Mucosa of rectum (tissue), 2 donors: ENCODE results near the gene PIK3CD.

Experiments
- H3K27ac ChIP-seq, 2 donors: one replicate each; pipeline ENCODE4 v1.7.0; 2013; ENCODE audit warnings: inconsistent platforms in 2 of 2, low read depth in 2 of 2, low read length in 2 of 2
- H3K27me3 ChIP-seq, 2 donors: one replicate each; pipeline ENCODE4 v1.7.0; 2013; ENCODE audit warnings: low read length in 2 of 2; ENCODE audit not compliant: control insufficient read depth in 2 of 2, insufficient read depth in 2 of 2
- H3K36me3 ChIP-seq, 2 donors: one replicate each; pipeline ENCODE4 v1.7.0; 2013; ENCODE audit warnings: low read length in 2 of 2; ENCODE audit not compliant: control insufficient read depth in 2 of 2, insufficient read depth in 2 of 2
- H3K4me1 ChIP-seq, 2 donors: one replicate each; pipeline ENCODE4 v1.7.0; 2013; ENCODE audit warnings: low read length in 2 of 2, mild to moderate bottlenecking in 1 of 2; ENCODE audit not compliant: control insufficient read depth in 2 of 2, insufficient read depth in 2 of 2
- H3K4me3 ChIP-seq, 2 donors: one replicate each; pipeline ENCODE4 v1.7.0; 2013; ENCODE audit warnings: low read length in 2 of 2
- H3K9ac ChIP-seq, 2 donors: one replicate each; pipeline ENCODE4 v1.7.0; 2013; ENCODE audit warnings: low read length in 2 of 2, low read depth in 1 of 2, mild to moderate bottlenecking in 1 of 2
- H3K9me3 ChIP-seq, 2 donors: one replicate each; pipeline ENCODE4 v1.7.0; 2013; ENCODE audit warnings: low read length in 2 of 2; ENCODE audit not compliant: control insufficient read depth in 2 of 2
- donor health status: healthy.
- donor health status: Normal muscosa, but diverticular disease.

Gene PIK3CD

DNA sequence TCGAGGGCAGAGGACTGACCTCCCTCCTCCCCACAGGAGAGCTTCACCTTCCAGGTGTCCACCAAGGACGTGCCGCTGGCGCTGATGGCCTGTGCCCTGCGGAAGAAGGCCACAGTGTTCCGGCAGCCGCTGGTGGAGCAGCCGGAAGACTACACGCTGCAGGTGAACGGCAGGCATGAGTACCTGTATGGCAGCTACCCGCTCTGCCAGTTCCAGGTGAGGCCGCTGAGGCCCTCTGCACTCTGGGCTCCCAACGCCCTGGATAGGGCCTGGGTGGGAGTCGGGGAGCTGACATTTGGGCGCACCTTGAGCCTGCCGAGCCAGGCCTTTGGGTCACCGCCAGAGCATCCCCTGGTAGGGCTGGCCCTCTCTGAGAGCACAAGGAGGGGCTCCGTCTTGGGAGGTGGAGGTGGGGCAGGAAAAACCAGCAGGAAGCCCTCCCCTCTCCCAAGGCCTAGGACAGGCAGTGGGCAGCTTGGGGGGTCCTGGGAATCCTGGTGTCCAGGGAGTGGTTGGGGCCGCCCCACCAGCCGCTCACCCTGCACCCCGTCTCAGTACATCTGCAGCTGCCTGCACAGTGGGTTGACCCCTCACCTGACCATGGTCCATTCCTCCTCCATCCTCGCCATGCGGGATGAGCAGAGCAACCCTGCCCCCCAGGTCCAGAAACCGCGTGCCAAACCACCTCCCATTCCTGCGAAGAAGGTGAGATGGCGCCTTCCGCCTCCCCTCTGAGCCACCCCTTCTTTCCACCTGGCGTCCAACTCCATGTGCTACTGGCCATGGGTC, 65.1 kb downstream of the PIK3CD start:
- Histone ChIP-seq H3K9ac (peak overlapping the region; percentile 39 to 41), H3K27ac (peak overlapping the region; percentile 60 to 74), H3K36me3 (peaks cover 0 to 9% of the 10 kb centered on the region in 2 donors), H3K9me3 (no peaks in the 10 kb centered on the region), H3K27me3 (no peaks in the 10 kb centered on the region), H3K4me1 (peaks cover 6 to 12% of the 10 kb centered on the region in 2 donors), H3K4me3 (peak overlapping the region in 1 of 2 donors; percentile 57)

- H3K4me1 ChIP-seq, result peaks cover 6 to 12% of the 10 kb centered on the region in 2 donors
- peak overlapping the region; percentile 60 to 77 for H3K27ac ChIP-seq
- H3K27me3 ChIP-seq, result no peaks in the 10 kb centered on the region
- peaks cover 0 to 13% of the 10 kb centered on the region in 2 donors for H3K36me3 ChIP-seq
- H3K4me3 ChIP-seq, result peak overlapping the region in 1 of 2 donors; percentile 57
- H3K9ac ChIP-seq, result peak overlapping the region; percentile 39 to 41
- no peaks in the 10 kb centered on the region for H3K9me3 ChIP-seq
Observed at GRCh38 chr1:9717193-9718005, 65.9 kb downstream of the PIK3CD start.

- no peaks in the 10 kb centered on the region for H3K27me3 ChIP-seq
- H3K36me3 ChIP-seq, result peaks cover 7 to 20% of the 10 kb centered on the region in 2 donors
- H3K27ac ChIP-seq, result peak overlapping the region; percentile 60 to 77
- peaks cover 6 to 12% of the 10 kb centered on the region in 2 donors for H3K4me1 ChIP-seq
- H3K4me3 ChIP-seq, result peak overlapping the region in 1 of 2 donors; percentile 57
- no peaks in the 10 kb centered on the region for H3K9me3 ChIP-seq
- no peak overlapping the region for H3K9ac ChIP-seq
Observed at GRCh38 chr1:9718006-9718680, 66.6 kb downstream of the PIK3CD start.

DNA sequence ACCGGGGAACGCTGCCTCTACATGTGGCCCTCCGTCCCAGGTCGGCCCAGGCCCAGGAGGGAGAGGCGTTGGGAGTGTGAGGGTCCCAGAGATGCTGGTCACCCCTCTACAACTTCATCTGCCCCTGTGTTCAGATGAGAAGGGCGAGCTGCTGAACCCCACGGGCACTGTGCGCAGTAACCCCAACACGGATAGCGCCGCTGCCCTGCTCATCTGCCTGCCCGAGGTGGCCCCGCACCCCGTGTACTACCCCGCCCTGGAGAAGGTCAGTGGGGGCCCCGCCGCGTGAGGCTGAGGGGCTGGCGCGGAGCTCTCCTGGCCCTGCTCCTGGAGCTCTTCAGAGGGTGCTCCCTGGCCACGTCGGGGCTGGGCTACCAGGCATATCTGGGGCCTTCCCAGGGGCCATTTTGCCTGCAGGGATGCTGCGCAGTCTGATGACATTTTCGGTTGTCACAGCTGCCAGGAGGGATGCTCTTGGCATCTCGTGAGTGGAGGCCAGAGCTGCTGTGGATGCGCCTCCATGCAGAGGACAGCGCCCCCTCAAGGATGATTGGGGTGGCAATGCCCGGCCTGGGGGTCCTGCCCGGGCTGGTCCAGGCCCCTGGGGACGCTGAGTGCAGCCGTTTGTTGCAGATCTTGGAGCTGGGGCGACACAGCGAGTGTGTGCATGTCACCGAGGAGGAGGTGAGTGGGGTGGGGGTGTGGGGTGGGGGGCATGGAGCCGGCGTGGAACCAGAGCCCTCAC, 68.6 kb downstream of the PIK3CD start:
- Histone ChIP-seq H3K9me3 (no peaks in the 10 kb centered on the region), H3K4me3 (no peak overlapping the region), H3K4me1 (peaks cover 6 to 12% of the 10 kb centered on the region in 2 donors), H3K27ac (no peak overlapping the region), H3K9ac (no peak overlapping the region), H3K36me3 (peaks cover 8 to 31% of the 10 kb centered on the region in 2 donors), H3K27me3 (no peaks in the 10 kb centered on the region)

- H3K4me3 ChIP-seq, result no peak overlapping the region
- H3K9ac ChIP-seq, result no peak overlapping the region
- no peaks in the 10 kb centered on the region for H3K27me3 ChIP-seq
- H3K27ac ChIP-seq, result no peak overlapping the region
- peaks cover 8 to 31% of the 10 kb centered on the region in 2 donors for H3K36me3 ChIP-seq
- H3K4me1 ChIP-seq, result peaks cover 6 to 12% of the 10 kb centered on the region in 2 donors
- H3K9me3 ChIP-seq, result no peaks in the 10 kb centered on the region
Observed at GRCh38 chr1:9720785-9721605, 69.5 kb downstream of the PIK3CD start.

DNA sequence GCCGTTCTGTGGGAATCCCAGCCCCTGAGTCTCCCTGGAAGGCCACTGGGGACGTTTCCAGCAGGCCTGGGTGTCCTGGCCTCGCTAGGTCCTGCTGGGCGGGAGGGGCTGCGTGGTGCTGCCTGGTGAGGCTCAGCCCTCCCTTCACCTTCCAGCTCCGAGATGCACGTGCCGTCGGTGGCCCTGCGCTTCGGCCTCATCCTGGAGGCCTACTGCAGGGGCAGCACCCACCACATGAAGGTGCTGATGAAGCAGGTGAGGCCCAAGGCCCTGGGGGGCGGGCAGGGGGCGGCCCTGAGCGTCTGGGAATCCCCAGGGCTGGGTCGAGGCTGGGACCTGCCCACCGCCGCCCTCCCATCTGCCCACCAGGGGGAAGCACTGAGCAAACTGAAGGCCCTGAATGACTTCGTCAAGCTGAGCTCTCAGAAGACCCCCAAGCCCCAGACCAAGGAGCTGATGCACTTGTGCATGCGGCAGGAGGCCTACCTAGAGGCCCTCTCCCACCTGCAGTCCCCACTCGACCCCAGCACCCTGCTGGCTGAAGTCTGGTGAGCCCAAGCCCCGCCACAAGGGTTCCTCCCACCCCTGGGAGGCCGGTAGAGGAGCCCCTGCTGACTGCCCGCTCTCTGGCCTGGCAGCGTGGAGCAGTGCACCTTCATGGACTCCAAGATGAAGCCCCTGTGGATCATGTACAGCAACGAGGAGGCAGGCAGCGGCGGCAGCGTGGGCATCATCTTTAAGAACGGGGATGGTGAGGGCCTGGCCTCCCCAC, 70.3 kb downstream of the PIK3CD start:
- H3K9me3 ChIP-seq, result no peaks in the 10 kb centered on the region
- no peak overlapping the region for H3K9ac ChIP-seq
- H3K36me3 ChIP-seq, result peaks cover 8 to 31% of the 10 kb centered on the region in 2 donors
- H3K27me3 ChIP-seq, result no peaks in the 10 kb centered on the region
- peaks cover 6 to 12% of the 10 kb centered on the region in 2 donors for H3K4me1 ChIP-seq
- no peak overlapping the region for H3K4me3 ChIP-seq
- H3K27ac ChIP-seq, result no peak overlapping the region

DNA sequence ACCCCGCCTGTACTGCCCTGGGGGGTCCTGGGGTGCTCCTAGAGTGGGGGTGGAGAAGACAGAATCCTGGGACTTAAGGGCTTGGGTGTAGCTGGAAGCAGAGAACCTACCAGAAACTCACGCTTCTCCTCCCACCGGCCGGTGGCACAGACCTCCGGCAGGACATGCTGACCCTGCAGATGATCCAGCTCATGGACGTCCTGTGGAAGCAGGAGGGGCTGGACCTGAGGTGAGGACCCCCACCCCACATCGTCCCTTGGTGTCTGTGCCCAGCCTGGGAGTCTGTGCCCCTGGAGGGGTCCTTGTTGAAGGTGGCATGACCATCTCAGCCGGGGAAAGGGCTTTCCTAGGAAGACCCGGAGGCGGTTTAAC, 70.8 kb downstream of the PIK3CD start:
- H3K27ac ChIP-seq, result no peak overlapping the region
- H3K27me3 ChIP-seq, result no peaks in the 10 kb centered on the region
- no peaks in the 10 kb centered on the region for H3K9me3 ChIP-seq
- no peak overlapping the region for H3K4me3 ChIP-seq
- H3K36me3 ChIP-seq, result peaks cover 10 to 31% of the 10 kb centered on the region in 2 donors
- H3K4me1 ChIP-seq, result peaks cover 6 to 12% of the 10 kb centered on the region in 2 donors
- no peak overlapping the region for H3K9ac ChIP-seq

DNA sequence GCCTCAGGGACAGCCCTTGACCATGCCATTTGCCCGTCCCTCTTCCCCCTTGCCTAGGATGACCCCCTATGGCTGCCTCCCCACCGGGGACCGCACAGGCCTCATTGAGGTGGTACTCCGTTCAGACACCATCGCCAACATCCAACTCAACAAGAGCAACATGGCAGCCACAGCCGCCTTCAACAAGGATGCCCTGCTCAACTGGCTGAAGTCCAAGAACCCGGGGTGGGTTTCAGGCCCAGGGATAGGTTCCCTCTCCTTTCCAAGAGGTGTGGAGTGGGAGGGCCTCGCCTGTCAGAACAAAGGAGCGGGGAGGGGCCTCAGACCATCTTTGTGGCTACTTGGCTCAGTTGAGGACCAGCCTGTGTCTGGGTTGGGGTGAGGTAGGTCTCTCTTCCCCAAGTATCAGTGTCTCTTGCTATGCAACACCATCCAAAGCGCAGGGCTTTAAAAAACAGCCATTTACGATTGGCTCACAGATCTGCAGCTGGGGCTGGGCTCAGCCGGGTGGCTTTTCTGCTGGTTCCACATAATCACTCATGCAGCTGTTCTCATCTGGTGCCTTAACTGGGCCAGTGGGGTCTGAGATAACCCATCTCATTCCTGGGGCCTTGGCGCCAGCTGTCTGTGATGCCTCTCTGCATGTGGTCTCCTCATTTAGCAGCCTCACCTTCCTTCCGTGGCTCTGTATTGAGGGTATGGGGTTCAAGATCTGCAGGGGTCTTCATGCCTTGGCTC, 71.7 kb downstream of the PIK3CD start:
- Histone ChIP-seq H3K9me3 (no peaks in the 10 kb centered on the region), H3K4me1 (peaks cover 6 to 7% of the 10 kb centered on the region in 2 donors), H3K27me3 (no peaks in the 10 kb centered on the region), H3K9ac (no peak overlapping the region), H3K27ac (no peak overlapping the region), H3K36me3 (peaks cover 11 to 31% of the 10 kb centered on the region in 2 donors), H3K4me3 (no peak overlapping the region)
